ENCODE measurements around the gene PPM1H.
"Not testable (repeated sequence)": the region's sequence is repeated elsewhere in the genome, so short reads cannot be mapped to it uniquely, and the experiment has no call there.

PPM1H gene

GRCh38 chr12:62882140-62882539, 52.8 kb downstream of the PPM1H start:
- H3K27ac ChIP-seq: no peak overlapping the region
- TF ChIP-seq POLR2AphosphoS5 (IDR thresholded peaks at IDR 0.05; ENCODE audit: borderline replicate concordance, low read depth, low read length): no peak
- TF ChIP-seq FOXP2 (optimal IDR thresholded peaks at IDR 0.05; ENCODE audit: control extremely low read depth, extremely low read length, insufficient read depth): no peak
- no peak for TF ChIP-seq EZH2 (IDR thresholded peaks at IDR 0.05)

GRCh38 chr12:62879691-62880090, 55.3 kb downstream of the PPM1H start:
- H3K4me3 ChIP-seq: no peak overlapping the region
- H3K9me3 ChIP-seq (ENCODE audit: low read depth, low read length): no peaks in the 10 kb centered on the region
- no peak overlapping the region for H3K9ac ChIP-seq (ENCODE audit: insufficient read length)
- H3K27ac ChIP-seq: no peak overlapping the region
- no peak for DNase-seq (ENCODE audit: low read depth, low spot score)
- H3K36me3 ChIP-seq (ENCODE audit: insufficient read depth, low read length): no peaks in the 10 kb centered on the region
- TF ChIP-seq POLR2AphosphoS5 (IDR thresholded peaks at IDR 0.05; ENCODE audit: borderline replicate concordance, low read depth, low read length) (no peak), FOXP2 (optimal IDR thresholded peaks at IDR 0.05; ENCODE audit: control extremely low read depth, extremely low read length, insufficient read depth) (no peak), EZH2 (IDR thresholded peaks at IDR 0.05) (no peak)

More at GRCh38 chr12:62882140-62882539, 52.8 kb downstream of the PPM1H start:
- no peak for DNase-seq (ENCODE audit: low read depth, low spot score)
- Histone ChIP-seq H3K9me3 (ENCODE audit: low read depth, low read length) (no peaks in the 10 kb centered on the region), H3K4me3 (no peak overlapping the region), H3K9ac (ENCODE audit: insufficient read length) (no peak overlapping the region), H3K36me3 (ENCODE audit: insufficient read depth, low read length) (no peaks in the 10 kb centered on the region)

GRCh38 chr12:62879228-62879627, 55.7 kb downstream of the PPM1H start:
- not testable (repeated sequence) for H3K9ac ChIP-seq (ENCODE audit: insufficient read length); H3K27ac ChIP-seq; H3K4me3 ChIP-seq; DNase-seq (ENCODE audit: low read depth, low spot score); H3K9me3 ChIP-seq (ENCODE audit: low read depth, low read length); H3K36me3 ChIP-seq (ENCODE audit: insufficient read depth, low read length)

- DNase-seq (ENCODE audit: low read depth, low spot score): no peak
- Histone ChIP-seq H3K9ac (ENCODE audit: insufficient read length) (no peak overlapping the region), H3K27ac (no peak overlapping the region)
Observed at GRCh38 chr12:62878211-62878610, 56.7 kb downstream of the PPM1H start.

GRCh38 chr12:62876938-62877548, 57.9 kb downstream of the PPM1H start:
- TF ChIP-seq POLR2AphosphoS5 (IDR thresholded peaks at IDR 0.05; ENCODE audit: borderline replicate concordance, low read depth, low read length) (no peak), FOXP2 (optimal IDR thresholded peaks at IDR 0.05; ENCODE audit: control extremely low read depth, extremely low read length, insufficient read depth) (no peak), EZH2 (IDR thresholded peaks at IDR 0.05) (no peak)
- Histone ChIP-seq H3K9me3 (ENCODE audit: low read depth, low read length) (no peaks in the 10 kb centered on the region), H3K9ac (ENCODE audit: insufficient read length) (no peak overlapping the region), H3K4me3 (no peak overlapping the region), H3K36me3 (ENCODE audit: insufficient read depth, low read length) (no peaks in the 10 kb centered on the region), H3K27ac (no peak overlapping the region)
- DNase-seq (ENCODE audit: low read depth, low spot score): no peak

More at GRCh38 chr12:62878211-62878610, 56.7 kb downstream of the PPM1H start:
- no peaks in the 10 kb centered on the region for H3K9me3 ChIP-seq (ENCODE audit: low read depth, low read length)
- H3K36me3 ChIP-seq (ENCODE audit: insufficient read depth, low read length): no peaks in the 10 kb centered on the region
- no peak for TF ChIP-seq EZH2 (IDR thresholded peaks at IDR 0.05)
- TF ChIP-seq POLR2AphosphoS5 (IDR thresholded peaks at IDR 0.05; ENCODE audit: borderline replicate concordance, low read depth, low read length): no peak
- no peak for TF ChIP-seq FOXP2 (optimal IDR thresholded peaks at IDR 0.05; ENCODE audit: control extremely low read depth, extremely low read length, insufficient read depth)
- no peak overlapping the region for H3K4me3 ChIP-seq

GRCh38 chr12:62873826-62874448, 61.0 kb downstream of the PPM1H start:
- TF ChIP-seq EZH2 (IDR thresholded peaks at IDR 0.05) (no peak), POLR2AphosphoS5 (IDR thresholded peaks at IDR 0.05; ENCODE audit: borderline replicate concordance, low read depth, low read length) (no peak), FOXP2 (optimal IDR thresholded peaks at IDR 0.05; ENCODE audit: control extremely low read depth, extremely low read length, insufficient read depth) (no peak)
- Histone ChIP-seq H3K9ac (ENCODE audit: insufficient read length) (no peak overlapping the region), H3K27ac (0 out of 2 replicates have a peak overlapping the region, but pooled peaks have one; percentile 38)

GRCh38 chr12:62873116-62873825, 61.7 kb downstream of the PPM1H start:
- no peak for TF ChIP-seq EZH2 (IDR thresholded peaks at IDR 0.05)
- no peak for TF ChIP-seq FOXP2 (optimal IDR thresholded peaks at IDR 0.05; ENCODE audit: control extremely low read depth, extremely low read length, insufficient read depth)
- no peak for TF ChIP-seq POLR2AphosphoS5 (IDR thresholded peaks at IDR 0.05; ENCODE audit: borderline replicate concordance, low read depth, low read length)
- H3K4me3 ChIP-seq: no peak overlapping the region
- no peaks in the 10 kb centered on the region; the same call in 1 of the 2 replicates for H3K9me3 ChIP-seq (ENCODE audit: low read depth, low read length)
- 0 out of 2 replicates have a peak overlapping the region, but pooled peaks have one; percentile 38 for H3K27ac ChIP-seq
- no peak overlapping the region for H3K9ac ChIP-seq (ENCODE audit: insufficient read length)
- no peak for DNase-seq (ENCODE audit: low read depth, low spot score)
- H3K36me3 ChIP-seq (ENCODE audit: insufficient read depth, low read length): no peaks in the 10 kb centered on the region

More at GRCh38 chr12:62873826-62874448, 61.0 kb downstream of the PPM1H start:
- Histone ChIP-seq H3K4me3 (0 out of 2 replicates have a peak overlapping the region, but pooled peaks have one; percentile 8), H3K9me3 (ENCODE audit: low read depth, low read length) (no peaks in the 10 kb centered on the region; the same call in 1 of the 2 replicates), H3K36me3 (ENCODE audit: insufficient read depth, low read length) (no peaks in the 10 kb centered on the region)
- no peak for DNase-seq (ENCODE audit: low read depth, low spot score)

- Histone ChIP-seq H3K9me3 (ENCODE audit: low read depth, low read length) (no peaks in the 10 kb centered on the region; the same call in 1 of the 2 replicates), H3K4me3 (no peak overlapping the region), H3K9ac (ENCODE audit: insufficient read length) (no peak overlapping the region), H3K36me3 (ENCODE audit: insufficient read depth, low read length) (no peaks in the 10 kb centered on the region), H3K27ac (no peak overlapping the region)
- TF ChIP-seq EZH2 (IDR thresholded peaks at IDR 0.05): no peak
- no peak for TF ChIP-seq POLR2AphosphoS5 (IDR thresholded peaks at IDR 0.05; ENCODE audit: borderline replicate concordance, low read depth, low read length)
- no peak for TF ChIP-seq FOXP2 (optimal IDR thresholded peaks at IDR 0.05; ENCODE audit: control extremely low read depth, extremely low read length, insufficient read depth)
- no peak for DNase-seq (ENCODE audit: low read depth, low spot score)
Observed at GRCh38 chr12:62868820-62869219, 66.1 kb downstream of the PPM1H start.

Data from SK-N-MC (cell line).